Osteocyte (in vitro differentiated cells): ENCODE measurements around the gene FREM3. TPM values are rescaled to one million over a fixed set of nuclear protein-coding genes. Genes with fewer than 3 reads are reported as not detected.
"Not testable (repeated sequence)": the region's sequence is repeated elsewhere in the genome, so short reads cannot be mapped to it uniquely, and the experiment has no call there.

Experiments
- DNase-seq: peaks from one replicate; pipeline ENCODE4 v3.0.0; 2021; ENCODE audit warnings: mixed read lengths; ENCODE audit not compliant: unreplicated experiment; ENCODE audit errors: extremely low spot score
- H3K27ac Mint-ChIP-seq: one replicate; pipeline ENCODE4 v1.8.0; 2021; ENCODE audit warnings: mild to moderate bottlenecking, mixed read lengths; ENCODE audit not compliant: unreplicated experiment
- H3K27me3 Mint-ChIP-seq: one replicate; pipeline ENCODE4 v1.8.0; 2021; ENCODE audit warnings: mixed read lengths; ENCODE audit not compliant: unreplicated experiment
- H3K36me3 Mint-ChIP-seq: one replicate; pipeline ENCODE4 v1.8.0; 2021; ENCODE audit warnings: mixed read lengths; ENCODE audit not compliant: unreplicated experiment
- H3K4me1 Mint-ChIP-seq: one replicate; pipeline ENCODE4 v1.8.0; 2021; ENCODE audit warnings: mixed read lengths; ENCODE audit not compliant: unreplicated experiment
- H3K4me3 Mint-ChIP-seq: one replicate; pipeline ENCODE4 v1.8.0; 2021; ENCODE audit warnings: mild to moderate bottlenecking, moderate library complexity, mixed read lengths; ENCODE audit not compliant: unreplicated experiment
- H3K9me3 Mint-ChIP-seq: one replicate; pipeline ENCODE4 v1.8.0; 2021; ENCODE audit warnings: mixed read lengths; ENCODE audit not compliant: unreplicated experiment
- CTCF ChIP-seq: fragments of 200-600 bp; sonication (generic); IDR thresholded peaks from 2 replicates; pipeline ENCODE4 v1.5.0; 2021; ENCODE audit warnings: antibody characterized with exemption, mild to moderate bottlenecking, moderate library complexity
- total RNA-seq: library from RNA; stranded (reverse); gene quantifications from 2 replicates; pipeline ENCODE4 v1.2.1, GENCODE V29; 2021

Gene FREM3
- total RNA-seq, 1 donor from 2014 or later: not detected

GRCh38 chr4:143728166-143728565, 27.7 kb upstream of the FREM3 start:
- no peaks in the 10 kb centered on the region for H3K9me3 Mint-ChIP-seq
- no peak for TF ChIP-seq CTCF
- H3K4me3 Mint-ChIP-seq: no peak overlapping the region
- H3K27me3 Mint-ChIP-seq: no peaks in the 10 kb centered on the region
- no peaks in the 10 kb centered on the region for H3K36me3 Mint-ChIP-seq
- H3K4me1 Mint-ChIP-seq: no peaks in the 10 kb centered on the region
- no peak overlapping the region for H3K27ac Mint-ChIP-seq
- DNase-seq: no peak

DNA sequence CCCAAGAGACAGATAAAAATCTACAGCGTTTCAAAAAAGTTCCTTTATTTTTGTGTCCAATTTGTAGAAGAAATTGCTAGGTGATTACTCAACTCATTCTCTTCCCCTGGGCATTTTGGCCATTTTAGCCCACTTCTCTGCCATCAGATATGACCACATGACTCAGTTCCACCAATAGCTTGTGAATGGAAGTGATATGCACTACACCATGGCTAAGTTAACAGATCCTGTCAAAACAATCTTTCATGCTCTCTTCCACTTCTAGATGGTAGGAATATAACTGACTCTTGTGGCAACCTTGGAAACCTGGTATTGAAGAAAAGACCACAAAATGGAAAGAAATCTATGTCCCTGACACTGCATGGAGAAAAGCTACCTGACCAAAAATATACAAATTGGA, 26.2 kb upstream of the FREM3 start:
- H3K9me3 Mint-ChIP-seq: peaks cover 2% of the 10 kb centered on the region
- H3K4me1 Mint-ChIP-seq: no peaks in the 10 kb centered on the region
- H3K36me3 Mint-ChIP-seq: no peaks in the 10 kb centered on the region
- no peak overlapping the region for H3K27ac Mint-ChIP-seq
- DNase-seq: no peak
- no peaks in the 10 kb centered on the region for H3K27me3 Mint-ChIP-seq
- no peak for TF ChIP-seq CTCF
- H3K4me3 Mint-ChIP-seq: no peak overlapping the region

- no peak overlapping the region for H3K4me3 Mint-ChIP-seq
- H3K9me3 Mint-ChIP-seq: peaks cover 3% of the 10 kb centered on the region
- DNase-seq: no peak
- no peaks in the 10 kb centered on the region for H3K27me3 Mint-ChIP-seq
- no peak for TF ChIP-seq CTCF
- H3K36me3 Mint-ChIP-seq: no peaks in the 10 kb centered on the region
- no peaks in the 10 kb centered on the region for H3K4me1 Mint-ChIP-seq
- no peak overlapping the region for H3K27ac Mint-ChIP-seq
These were observed 20.8 kb upstream of the FREM3 start for GRCh38 chr4:143721317-143721716.

- not testable (repeated sequence) for DNase-seq, H3K4me1 Mint-ChIP-seq, H3K4me3 Mint-ChIP-seq, H3K36me3 Mint-ChIP-seq, H3K27ac Mint-ChIP-seq, H3K9me3 Mint-ChIP-seq
- peaks cover 13% of the 10 kb centered on the region for H3K27me3 Mint-ChIP-seq
These were observed 18.3 kb upstream of the FREM3 start for GRCh38 chr4:143718748-143719147.

DNA sequence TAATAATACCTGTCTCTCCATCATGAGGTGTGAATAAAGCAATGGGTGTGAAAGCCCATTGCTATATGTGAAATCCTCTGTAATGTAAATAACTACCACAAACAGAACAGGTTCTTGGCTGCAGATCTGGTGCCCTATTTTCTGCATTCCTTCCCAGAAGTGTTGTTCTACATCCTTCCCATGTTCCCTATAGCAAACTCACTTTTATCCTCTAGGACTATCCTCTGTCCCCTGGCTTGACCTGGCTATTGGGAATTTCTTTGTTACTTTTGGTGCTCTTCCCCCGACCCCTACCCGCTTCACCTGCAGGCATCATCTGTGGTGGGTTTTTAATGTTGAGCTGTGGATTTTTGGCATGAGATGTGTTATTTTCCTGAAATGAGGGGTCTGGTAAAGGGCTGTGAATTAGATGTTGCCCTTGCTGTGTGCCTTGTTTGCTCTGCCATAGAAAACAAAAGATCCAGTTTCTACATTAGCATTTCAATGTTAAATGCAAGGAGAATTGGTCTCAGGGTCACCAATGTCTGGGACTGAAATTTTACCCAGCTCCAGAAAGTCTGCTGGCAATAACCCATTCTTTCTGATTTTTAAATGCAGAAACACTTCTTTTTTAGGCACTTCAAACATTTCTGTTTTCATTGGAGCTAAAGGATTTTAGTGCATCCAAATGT, 13.6 kb upstream of the FREM3 start:
- no peak for DNase-seq
- Mint-ChIP-seq H3K36me3 (no peaks in the 10 kb centered on the region), H3K4me3 (no peak overlapping the region), H3K27ac (no peak overlapping the region), H3K4me1 (no peaks in the 10 kb centered on the region), H3K27me3 (peaks cover 19% of the 10 kb centered on the region), H3K9me3 (no peaks in the 10 kb centered on the region)
- TF ChIP-seq CTCF: no peak

- TF ChIP-seq CTCF: no peak
- Mint-ChIP-seq H3K4me3 (no peak overlapping the region), H3K4me1 (no peaks in the 10 kb centered on the region), H3K27ac (no peak overlapping the region), H3K36me3 (no peaks in the 10 kb centered on the region), H3K27me3 (peaks cover 19% of the 10 kb centered on the region), H3K9me3 (no peaks in the 10 kb centered on the region)
- no peak for DNase-seq
These were observed 13.1 kb upstream of the FREM3 start for GRCh38 chr4:143713553-143713952.
